Stimulated activated CD4-positive, alpha-beta T cell treated with anti-CD3 and anti-CD28 coated beads, Interleukin-4, amount 100 ng/mL, for 48 hours (primary cell): ENCODE data around the gene FOXK1.
"Not testable (repeated sequence)": the region's sequence is repeated elsewhere in the genome, so short reads cannot be mapped to it uniquely, and the experiment has no call there.

Experiments used
- DNase-seq, 2 donors: peaks; one replicate each; pipeline ENCODE4 v3.0.0-alpha.2; 2020; ENCODE audit warnings: low read depth in 2 of 2

The FOXK1 gene

DNA sequence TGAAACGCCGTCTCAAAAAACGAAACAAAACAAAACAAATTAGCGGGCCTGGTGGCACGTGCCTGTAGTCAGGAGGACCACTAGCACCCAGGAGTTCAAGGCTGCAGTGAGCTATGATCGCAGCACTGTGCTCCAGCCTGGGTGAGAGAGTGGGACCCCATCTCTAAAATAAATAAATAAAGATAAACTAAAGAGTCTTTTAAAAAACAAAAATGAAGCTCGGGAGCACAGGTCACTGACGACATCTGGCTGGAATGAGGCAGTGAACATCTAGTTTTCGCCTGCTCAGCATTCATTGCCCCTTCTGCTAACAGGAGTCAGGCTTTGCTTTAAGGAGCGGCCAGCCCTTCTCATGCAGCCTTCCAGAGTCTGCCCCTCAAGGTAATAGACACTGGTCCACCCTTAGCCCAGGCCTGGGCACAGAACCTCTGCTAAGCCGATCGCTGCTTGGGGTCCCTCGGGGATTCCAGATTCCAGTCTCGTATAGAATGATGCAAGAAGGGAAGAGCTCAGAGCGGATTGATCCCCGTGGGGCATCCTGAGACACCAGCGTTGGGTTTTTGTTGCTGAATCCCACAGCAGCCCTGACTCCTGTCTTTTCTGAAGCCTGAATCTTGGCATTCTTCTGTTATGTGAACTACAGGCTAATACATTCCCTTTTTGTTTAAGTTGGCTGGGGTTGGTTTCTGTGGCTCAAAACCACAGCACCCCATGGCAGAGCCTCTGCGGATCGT, 14.2 kb upstream of the FOXK1 start:
- no peak for DNase-seq

DNA sequence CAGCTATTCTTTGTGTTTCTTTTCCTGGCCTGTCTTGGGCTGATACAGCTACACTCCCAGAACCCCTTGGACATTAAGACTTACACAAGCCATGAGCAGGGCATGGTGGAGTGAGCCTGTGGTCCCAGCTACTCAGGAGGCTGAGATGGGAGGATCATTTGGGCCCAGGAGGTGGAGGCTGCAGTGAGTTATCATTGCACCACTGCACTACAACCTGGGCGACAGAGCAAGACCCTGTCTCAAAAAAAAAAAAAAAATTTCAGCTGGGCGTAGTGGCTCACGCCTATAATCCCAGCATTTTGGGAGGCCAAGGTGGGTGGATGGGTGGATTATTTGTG, 13.6 kb upstream of the FOXK1 start:
- no peak for DNase-seq

DNA sequence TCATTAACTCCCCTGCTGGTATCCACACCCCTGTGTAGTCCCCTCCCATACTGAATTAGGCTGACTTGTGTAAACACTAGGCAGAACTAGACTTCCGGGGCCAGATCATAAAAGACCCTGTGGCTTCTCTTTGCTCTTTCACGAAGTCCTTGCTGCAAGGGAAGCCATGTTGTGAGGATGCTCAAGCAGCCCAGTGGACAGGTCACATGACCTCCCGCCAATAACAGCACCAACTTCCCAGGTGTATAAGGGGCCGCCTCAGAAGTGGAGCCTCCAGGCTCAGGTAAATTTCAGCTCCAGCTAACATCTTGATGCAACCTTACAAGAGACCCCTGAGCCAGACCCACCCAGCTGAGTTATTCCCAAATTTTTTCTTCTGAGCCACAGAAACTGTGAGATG, 11.3 kb upstream of the FOXK1 start:
- no peak for DNase-seq

DNA sequence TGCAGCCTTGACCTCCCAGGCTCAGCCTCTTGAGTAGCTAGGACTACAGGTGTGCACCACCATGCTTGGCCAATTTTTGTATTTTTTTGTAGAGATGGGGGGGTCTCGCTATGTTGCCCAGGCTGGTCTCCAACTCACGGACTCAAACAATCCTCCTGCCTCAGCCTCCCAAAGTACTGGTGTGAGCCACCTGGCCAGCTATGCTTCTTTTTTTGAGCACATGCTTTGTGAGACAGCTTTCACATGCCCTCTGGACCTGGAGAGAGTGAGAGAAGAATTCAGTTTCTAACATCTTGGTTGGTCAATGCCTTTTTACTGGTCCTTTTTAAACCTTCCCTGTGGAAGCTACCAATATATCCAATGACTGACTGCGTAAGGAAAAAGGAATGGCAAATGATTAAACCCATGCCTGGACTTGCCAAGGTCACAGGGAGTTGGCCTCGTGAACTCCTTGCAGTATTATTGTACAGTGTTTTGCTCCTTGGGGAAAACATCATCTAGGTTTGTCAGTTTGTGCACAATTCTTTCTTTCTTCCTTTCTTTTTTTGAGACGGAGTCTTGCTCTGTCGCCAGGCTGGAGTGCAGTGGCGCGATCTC, 6.2 kb upstream of the FOXK1 start:
- DNase-seq: no peak

GRCh38 chr7:4677518-4677917, 4.6 kb upstream of the FOXK1 start:
- DNase-seq: not testable (repeated sequence)

- no peak for DNase-seq
Observed at GRCh38 chr7:4681218-4681851, 760 bp upstream of the FOXK1 start.

DNA sequence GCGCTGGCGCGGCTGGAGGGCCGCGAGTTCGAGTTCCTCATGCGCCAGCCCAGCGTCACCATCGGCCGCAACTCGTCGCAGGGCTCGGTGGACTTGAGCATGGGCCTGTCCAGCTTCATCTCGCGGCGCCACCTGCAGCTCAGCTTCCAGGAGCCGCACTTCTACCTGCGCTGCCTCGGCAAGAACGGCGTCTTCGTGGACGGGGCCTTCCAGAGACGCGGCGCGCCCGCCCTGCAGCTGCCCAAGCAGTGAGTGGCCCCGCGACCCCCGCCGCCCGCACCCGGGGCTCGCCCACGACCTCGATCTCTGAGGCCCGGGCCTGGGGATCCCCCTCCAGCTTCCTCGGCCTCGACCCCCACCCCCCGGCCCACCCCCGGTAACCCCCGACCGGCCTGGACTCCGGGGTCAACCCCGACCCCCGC, 537 bp downstream of the FOXK1 start:
- DNase-seq: no peak

- no peak for DNase-seq
Observed at GRCh38 chr7:4683043-4683883, 1.2 kb downstream of the FOXK1 start.

GRCh38 chr7:4683884-4684565, 1.9 kb downstream of the FOXK1 start:
- no peak for DNase-seq

DNA sequence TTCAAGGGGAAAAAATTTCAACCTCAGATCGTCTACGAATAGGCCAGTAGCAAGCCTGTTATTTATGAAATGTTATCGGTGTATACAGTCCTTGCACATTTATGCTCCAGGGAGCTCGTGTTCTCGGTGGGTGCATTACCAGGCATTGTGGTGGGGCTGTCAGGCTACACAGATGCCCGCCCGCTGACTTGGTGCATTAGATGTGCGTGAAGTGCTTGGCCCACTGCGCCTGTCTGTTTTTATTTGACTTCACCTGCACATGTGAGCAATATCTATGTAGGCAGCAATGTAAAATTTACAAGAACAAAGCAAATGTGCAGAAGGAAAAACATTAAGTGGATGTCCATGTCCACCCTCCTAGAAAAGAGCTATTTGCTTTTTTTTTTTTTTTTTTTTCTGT, 2.8 kb downstream of the FOXK1 start:
- no peak for DNase-seq

DNA sequence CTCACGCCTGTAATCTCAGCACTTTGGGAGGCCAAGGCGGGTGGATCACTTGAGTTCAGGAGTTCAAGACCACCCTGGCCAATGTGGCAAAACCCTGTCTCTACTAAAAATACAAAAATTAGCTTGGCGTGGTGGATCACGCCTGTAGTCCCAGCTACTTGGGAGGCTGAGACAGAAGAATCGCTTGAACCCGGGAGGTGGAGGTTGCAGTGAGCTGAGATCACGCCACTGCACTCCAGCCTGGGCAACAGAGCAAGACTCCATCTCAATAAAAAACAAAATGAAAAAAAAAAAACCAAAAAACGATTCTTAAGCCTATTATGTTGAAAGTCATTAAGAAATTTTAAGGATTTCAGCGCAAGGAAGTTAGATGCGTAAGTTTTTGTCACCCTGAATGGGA, 3.6 kb downstream of the FOXK1 start:
- DNase-seq: not testable (repeated sequence)

GRCh38 chr7:4687956-4688355, 5.9 kb downstream of the FOXK1 start:
- no peak for DNase-seq

- no peak for DNase-seq
Observed at GRCh38 chr7:4689151-4689550, 7.1 kb downstream of the FOXK1 start.

DNA sequence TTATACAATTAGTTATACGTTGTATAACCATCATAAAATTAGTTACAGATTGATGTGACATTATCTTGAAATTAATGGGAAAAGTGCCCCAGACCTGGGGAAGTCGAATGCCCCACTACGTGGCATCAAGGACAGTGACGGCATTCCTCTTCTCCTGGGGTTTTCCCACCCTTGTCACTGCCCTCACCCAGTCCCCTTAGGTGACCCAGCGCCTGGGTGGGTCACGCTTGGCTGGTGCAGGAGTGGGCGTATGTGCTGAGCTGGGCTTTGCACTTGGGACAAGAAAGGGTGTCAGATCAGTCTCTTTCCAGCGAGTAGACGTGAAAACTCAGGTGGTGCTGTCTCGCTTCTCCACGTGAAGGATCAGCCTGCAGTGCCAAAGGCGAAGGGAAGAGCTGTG, 7.6 kb downstream of the FOXK1 start:
- DNase-seq: no peak

GRCh38 chr7:4690953-4691856, 9.1 kb downstream of the FOXK1 start:
- DNase-seq: no peak

- DNase-seq: no peak
Observed at GRCh38 chr7:4692055-4692454, 10.0 kb downstream of the FOXK1 start.

DNA sequence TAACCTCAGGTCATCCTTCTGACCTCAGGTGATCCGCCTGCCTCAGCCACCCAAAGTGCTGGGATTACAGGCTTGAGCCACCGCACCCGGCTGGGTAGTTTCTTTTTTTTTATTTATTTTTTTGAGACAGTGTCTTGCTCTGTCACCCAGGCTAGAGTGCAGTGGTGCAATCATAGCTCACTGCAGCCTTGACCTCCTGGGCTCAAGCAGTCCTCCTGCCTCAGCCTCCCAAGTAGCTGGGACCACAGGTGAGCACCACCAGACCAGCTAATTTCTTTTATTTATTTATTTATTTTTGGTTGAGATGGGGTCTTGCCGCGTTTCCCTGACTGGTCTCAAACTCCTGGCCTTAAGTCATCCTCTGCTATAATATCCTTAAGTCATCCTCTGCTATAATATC, 10.5 kb downstream of the FOXK1 start:
- not testable (repeated sequence) for DNase-seq

DNA sequence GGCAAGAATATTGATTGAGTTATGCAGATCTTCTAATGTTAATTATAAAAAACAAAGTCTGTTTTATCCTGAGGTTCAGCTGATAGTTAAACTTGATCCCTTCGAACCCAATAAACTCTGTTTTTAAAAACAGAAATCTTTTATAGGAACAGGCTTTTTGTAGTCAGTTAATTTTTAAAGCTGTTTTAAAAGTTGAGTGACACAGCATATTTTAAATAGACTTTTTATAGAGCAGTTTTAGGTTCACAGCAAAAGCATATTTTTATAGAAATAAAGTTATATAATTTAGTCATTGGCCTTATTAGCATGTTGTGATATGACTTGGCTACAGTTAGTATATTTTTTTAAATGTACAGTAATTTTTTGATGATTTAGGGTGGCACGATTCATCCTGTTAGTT, 11.1 kb downstream of the FOXK1 start:
- DNase-seq: no peak

- no peak for DNase-seq
Observed at GRCh38 chr7:4693749-4694148, 11.7 kb downstream of the FOXK1 start.

GRCh38 chr7:4694305-4694704, 12.2 kb downstream of the FOXK1 start:
- DNase-seq: no peak
